ENCODE measurements around the gene ST8SIA6.
"Not testable (repeated sequence)": the region's sequence is repeated elsewhere in the genome, so short reads cannot be mapped to it uniquely, and the experiment has no call there.

ST8SIA6 gene

GRCh38 chr10:17344206-17344605 is 110.2 kb downstream of the ST8SIA6 start:
- DNase-seq (ENCODE audit: low spot score) = no peak
- in situ Hi-C loops (cut with MboI; ENCODE audit: low pct_unique_long_range_greater_than_20kb, low sequenced_read_pairs, unreplicated experiment) = no loop called here
- TF ChIP-seq CTCF (IDR thresholded peaks at IDR 0.05; ENCODE audit: extremely low read depth, insufficient read depth, missing control alignments) = no peak

- in situ Hi-C loops (cut with MboI; ENCODE audit: low pct_unique_long_range_greater_than_20kb, low sequenced_read_pairs, unreplicated experiment) = no loop called here
- DNase-seq (ENCODE audit: low spot score) = no peak
- TF ChIP-seq CTCF (IDR thresholded peaks at IDR 0.05; ENCODE audit: extremely low read depth, insufficient read depth, missing control alignments) = no peak
Observed at GRCh38 chr10:17343118-17343517, 111.3 kb downstream of the ST8SIA6 start.

GRCh38 chr10:17340144-17340829 is 114.1 kb downstream of the ST8SIA6 start:
- no peak for DNase-seq (ENCODE audit: low spot score)
- in situ Hi-C loops (cut with MboI; ENCODE audit: low pct_unique_long_range_greater_than_20kb, low sequenced_read_pairs, unreplicated experiment) = no loop called here

GRCh38 chr10:17335065-17335464 is 119.3 kb downstream of the ST8SIA6 start:
- TF ChIP-seq CTCF (IDR thresholded peaks at IDR 0.05; ENCODE audit: extremely low read depth, insufficient read depth, missing control alignments) = no peak
- DNase-seq (ENCODE audit: low spot score) = no peak
- in situ Hi-C loops (cut with MboI; ENCODE audit: low pct_unique_long_range_greater_than_20kb, low sequenced_read_pairs, unreplicated experiment) = no loop called here

More at GRCh38 chr10:17340144-17340829, 114.1 kb downstream of the ST8SIA6 start:
- no peak for TF ChIP-seq CTCF (IDR thresholded peaks at IDR 0.05; ENCODE audit: extremely low read depth, insufficient read depth, missing control alignments)

DNA sequence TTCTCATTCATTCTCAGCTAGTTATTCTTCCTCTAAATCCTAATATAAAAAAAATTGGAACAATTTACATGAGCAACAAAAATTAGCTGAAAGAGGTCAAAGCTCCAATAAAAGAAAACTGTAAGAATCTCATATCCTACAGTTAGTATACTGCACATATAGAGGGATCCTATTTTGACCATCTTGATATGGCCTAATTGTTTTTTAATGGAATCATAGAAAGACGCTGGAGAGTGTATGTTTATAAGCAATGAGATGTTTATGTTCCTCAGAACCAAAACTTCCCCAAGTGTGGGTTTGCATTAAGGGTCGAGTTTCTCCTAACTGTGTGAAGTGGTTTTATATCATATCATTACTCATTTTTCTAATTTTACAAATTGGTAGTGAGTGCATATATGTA is 123.9 kb downstream of the ST8SIA6 start:
- TF ChIP-seq CTCF (IDR thresholded peaks at IDR 0.05; ENCODE audit: extremely low read depth, insufficient read depth, missing control alignments) = no peak
- in situ Hi-C loops (cut with MboI; ENCODE audit: low pct_unique_long_range_greater_than_20kb, low sequenced_read_pairs, unreplicated experiment) = no loop called here
- no peak for DNase-seq (ENCODE audit: low spot score)

DNA sequence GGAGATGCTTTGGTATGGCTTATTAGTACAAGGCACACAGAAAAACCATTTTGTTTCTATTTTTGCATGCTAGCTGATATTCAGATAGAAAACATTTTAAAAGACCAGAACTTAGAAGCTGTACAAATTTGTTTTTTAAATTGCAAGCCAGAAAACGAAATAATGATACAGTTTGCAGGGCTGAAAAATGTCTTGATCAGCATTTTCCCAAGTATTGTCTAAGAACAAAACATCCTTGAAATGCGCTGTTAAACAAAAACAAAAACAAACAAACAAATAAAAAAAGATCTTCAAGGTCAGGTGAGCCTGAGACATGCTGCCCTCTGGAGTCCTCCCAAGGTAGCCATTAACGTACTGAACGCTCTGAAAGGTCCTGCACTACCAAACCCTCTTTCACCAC is 128.0 kb downstream of the ST8SIA6 start:
- in situ Hi-C loops (cut with MboI; ENCODE audit: low pct_unique_long_range_greater_than_20kb, low sequenced_read_pairs, unreplicated experiment) = no loop called here
- DNase-seq (ENCODE audit: low spot score) = no peak
- TF ChIP-seq CTCF (IDR thresholded peaks at IDR 0.05; ENCODE audit: extremely low read depth, insufficient read depth, missing control alignments) = no peak

DNA sequence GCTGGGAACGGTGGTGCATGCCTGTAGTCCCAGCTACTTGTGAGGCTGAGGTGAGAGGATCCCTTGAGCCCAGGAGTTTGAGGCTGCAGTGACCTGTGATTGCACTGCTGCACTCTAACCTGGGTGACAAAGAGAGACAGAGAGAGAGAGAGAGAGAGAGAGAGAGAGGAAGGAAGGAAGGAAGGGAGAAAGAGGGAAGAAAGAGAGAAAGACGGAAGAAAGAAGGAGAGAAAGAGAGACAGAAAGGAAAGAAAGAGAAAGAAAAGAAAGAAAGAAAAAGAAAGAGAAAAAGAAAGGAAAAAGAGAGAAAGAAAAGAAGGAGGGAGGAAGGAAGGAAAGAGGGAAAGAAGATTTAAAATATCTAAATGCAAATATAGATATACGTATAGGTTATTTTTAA is 132.4 kb downstream of the ST8SIA6 start:
- in situ Hi-C loops (cut with MboI; ENCODE audit: low pct_unique_long_range_greater_than_20kb, low sequenced_read_pairs, unreplicated experiment); DNase-seq (ENCODE audit: low spot score): not testable (repeated sequence)
